ENCODE measurements around the gene LRRN2. TPM values are rescaled to one million over a fixed set of nuclear protein-coding genes. Genes with fewer than 3 reads are reported as not detected.

The LRRN2 gene
- total RNA-seq, 3 donors from 2014 or later, result 4.3 to 33.3 (median 26.4) TPM

DNA sequence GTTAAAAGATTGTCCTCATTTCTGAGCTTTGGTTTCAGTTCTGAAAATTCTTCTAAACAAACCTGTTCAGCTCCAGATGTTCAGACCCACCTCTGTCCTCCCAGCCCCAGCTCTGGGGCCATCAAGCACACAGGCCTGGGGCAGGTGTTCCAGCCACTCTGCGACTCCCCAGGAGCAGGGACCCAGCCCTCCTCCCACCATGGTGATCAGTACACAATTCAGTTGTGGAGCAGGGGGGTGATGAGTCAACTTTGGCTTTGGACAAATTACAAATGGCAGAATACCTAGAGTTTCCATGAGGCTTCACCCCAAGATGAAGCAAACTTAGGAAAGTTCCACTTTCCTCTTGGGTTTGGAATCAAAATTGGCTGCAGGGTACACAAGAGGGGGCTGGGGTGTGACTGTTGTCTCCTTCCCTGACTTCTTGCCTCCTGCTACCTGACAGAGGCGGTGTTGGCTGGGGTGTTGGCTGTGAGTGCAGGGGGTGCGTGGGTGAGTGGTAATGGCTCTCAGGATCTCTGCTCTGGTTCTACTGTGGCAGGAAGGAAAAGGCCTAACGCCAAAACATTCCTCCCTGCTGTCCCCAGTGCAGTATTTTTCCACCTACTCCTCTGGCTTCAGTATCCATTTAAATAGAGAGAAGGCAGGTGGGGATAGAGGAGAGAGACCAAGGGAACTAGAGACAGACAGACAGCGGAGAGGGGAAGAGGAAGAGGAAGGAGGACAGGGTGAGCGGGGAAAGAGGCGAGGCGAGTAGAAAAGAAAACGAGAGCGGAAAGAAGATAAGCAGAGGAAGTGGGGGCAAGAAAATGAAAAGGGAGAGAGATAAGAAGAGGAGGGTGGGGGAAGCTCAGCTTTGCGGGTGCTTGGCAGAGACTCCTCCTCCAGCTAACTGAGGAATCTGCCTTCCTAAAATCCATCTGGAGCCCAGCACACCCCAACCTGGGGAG, 20.6 kb upstream of the LRRN2 start:
- intact Hi-C loops (cut with DNase I, micrococcal nuclease), result no loop called here
- DNase-seq (no peak), ATAC-seq (no peak)
- Histone ChIP-seq H3K4me1 (ENCODE audit: low read depth) (peaks cover 6% of the 10 kb centered on the region), H3K9me3 (no peaks in the 10 kb centered on the region), H3K4me3 (no peak overlapping the region), H3K36me3 (ENCODE audit: low read depth) (no peaks in the 10 kb centered on the region)
- TF ChIP-seq, protein P1, sequence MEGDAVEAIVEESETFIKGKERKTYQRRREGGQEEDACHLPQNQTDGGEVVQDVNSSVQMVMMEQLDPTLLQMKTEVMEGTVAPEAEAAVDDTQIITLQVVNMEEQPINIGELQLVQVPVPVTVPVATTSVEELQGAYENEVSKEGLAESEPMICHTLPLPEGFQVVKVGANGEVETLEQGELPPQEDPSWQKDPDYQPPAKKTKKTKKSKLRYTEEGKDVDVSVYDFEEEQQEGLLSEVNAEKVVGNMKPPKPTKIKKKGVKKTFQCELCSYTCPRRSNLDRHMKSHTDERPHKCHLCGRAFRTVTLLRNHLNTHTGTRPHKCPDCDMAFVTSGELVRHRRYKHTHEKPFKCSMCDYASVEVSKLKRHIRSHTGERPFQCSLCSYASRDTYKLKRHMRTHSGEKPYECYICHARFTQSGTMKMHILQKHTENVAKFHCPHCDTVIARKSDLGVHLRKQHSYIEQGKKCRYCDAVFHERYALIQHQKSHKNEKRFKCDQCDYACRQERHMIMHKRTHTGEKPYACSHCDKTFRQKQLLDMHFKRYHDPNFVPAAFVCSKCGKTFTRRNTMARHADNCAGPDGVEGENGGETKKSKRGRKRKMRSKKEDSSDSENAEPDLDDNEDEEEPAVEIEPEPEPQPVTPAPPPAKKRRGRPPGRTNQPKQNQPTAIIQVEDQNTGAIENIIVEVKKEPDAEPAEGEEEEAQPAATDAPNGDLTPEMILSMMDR (IDR thresholded peaks at IDR 0.05), result no peak

DNA sequence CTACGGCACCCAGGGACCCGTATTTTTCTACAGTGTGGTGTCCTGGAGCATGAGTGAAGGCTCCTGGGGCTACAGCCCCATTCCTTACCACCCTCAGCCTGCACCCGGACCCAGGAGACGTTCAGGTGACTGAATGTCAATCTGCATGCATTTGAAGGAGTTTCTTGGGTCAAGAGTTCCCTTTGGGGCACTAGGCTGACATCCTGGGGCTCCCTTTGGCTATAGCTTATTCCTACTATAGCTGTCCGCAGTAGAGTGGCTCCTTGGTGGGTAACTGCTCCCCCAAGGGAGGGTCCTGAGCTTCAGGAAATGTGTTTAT, 19.9 kb upstream of the LRRN2 start:
- TF ChIP-seq, protein P1 (IDR thresholded peaks at IDR 0.05), result no peak
- DNase-seq, result no peak
- ATAC-seq, result no peak
- Histone ChIP-seq H3K4me3 (no peak overlapping the region), H3K36me3 (ENCODE audit: low read depth) (no peaks in the 10 kb centered on the region), H3K4me1 (ENCODE audit: low read depth) (peaks cover 6% of the 10 kb centered on the region), H3K9me3 (no peaks in the 10 kb centered on the region)
- intact Hi-C loops (cut with DNase I, micrococcal nuclease), result no loop called here

DNA sequence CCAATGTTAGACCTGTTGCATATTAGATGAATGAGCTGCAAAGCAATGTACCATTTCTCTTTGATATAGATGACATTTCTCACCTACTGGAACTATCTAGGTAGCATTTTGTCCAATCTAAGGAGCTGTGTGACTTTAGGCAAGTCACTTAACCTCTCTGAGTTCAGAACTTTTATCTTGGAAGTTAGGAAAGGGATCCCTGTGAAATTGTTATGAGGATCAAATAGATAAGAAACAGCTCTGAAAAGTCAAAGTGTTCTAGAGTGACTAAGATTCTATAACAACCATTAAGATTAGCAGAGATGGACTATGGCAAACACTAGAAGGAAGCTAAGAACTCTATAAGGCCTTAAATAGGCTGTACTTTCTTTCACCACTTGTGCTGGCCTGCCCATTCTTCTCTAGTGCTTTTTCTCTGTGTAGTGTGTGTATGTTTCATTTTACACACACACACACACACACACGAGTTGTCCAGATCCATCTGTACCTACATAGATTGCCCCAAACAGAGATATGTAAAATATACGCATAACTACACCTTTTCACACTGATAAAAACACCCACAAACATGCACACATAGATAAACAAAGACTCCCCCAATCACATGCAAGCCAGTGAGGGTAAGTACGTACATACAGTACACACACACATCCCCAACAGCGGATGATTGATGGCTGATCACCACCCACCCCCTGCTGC, 19.4 kb upstream of the LRRN2 start:
- TF ChIP-seq, protein P1 (IDR thresholded peaks at IDR 0.05), result no peak
- Histone ChIP-seq H3K4me3 (no peak overlapping the region), H3K4me1 (ENCODE audit: low read depth) (peaks cover 6% of the 10 kb centered on the region), H3K36me3 (ENCODE audit: low read depth) (no peaks in the 10 kb centered on the region), H3K9me3 (no peaks in the 10 kb centered on the region)
- intact Hi-C loops (cut with DNase I, micrococcal nuclease), result no loop called here
- ATAC-seq, result no peak
- no peak for DNase-seq

DNA sequence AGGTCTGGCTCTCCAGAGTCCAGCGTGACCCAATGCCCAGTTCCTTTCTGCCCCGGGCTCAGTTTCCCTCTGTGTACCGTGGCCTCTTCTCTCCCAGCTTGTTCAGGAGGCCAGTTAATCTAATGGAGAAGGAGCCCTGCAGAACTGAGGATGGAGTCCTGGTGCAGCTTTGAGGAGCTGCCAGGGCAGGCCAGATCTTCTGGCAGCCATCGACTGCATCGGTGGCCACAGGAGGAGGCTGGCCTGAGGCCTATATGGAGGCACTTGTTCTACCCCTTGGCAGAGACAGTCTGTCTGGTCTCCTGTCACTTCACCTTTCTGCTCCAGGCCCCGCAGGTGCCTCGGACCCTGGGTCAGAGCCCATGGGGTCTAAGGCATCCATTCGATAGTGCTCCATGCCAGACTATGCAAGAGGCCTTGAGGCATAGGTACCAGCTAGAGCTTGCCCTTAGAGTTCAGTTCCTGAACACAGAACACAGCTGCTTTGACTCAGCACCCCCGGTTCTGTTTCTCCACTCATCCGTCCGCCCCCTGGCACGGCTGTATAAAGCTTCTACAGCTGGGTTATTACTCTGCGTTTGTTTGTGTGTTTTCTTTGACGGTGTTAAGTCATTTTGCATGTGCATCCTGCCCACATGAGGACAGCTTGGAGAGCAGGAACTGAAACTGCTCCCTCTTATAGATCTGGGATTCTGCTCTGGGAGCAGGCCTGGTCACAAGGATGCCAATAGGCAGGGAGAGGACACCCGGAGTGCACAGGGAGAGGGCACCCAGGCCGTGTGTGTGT, 18.5 kb upstream of the LRRN2 start:
- Histone ChIP-seq H3K4me3 (no peak overlapping the region), H3K9me3 (no peaks in the 10 kb centered on the region), H3K4me1 (ENCODE audit: low read depth) (peaks cover 6% of the 10 kb centered on the region), H3K36me3 (ENCODE audit: low read depth) (no peaks in the 10 kb centered on the region)
- ATAC-seq, result peak; percentile 12
- intact Hi-C loops (cut with DNase I, micrococcal nuclease), result no loop called here
- DNase-seq, result no peak
- TF ChIP-seq, protein P1 (IDR thresholded peaks at IDR 0.05), result no peak

DNA sequence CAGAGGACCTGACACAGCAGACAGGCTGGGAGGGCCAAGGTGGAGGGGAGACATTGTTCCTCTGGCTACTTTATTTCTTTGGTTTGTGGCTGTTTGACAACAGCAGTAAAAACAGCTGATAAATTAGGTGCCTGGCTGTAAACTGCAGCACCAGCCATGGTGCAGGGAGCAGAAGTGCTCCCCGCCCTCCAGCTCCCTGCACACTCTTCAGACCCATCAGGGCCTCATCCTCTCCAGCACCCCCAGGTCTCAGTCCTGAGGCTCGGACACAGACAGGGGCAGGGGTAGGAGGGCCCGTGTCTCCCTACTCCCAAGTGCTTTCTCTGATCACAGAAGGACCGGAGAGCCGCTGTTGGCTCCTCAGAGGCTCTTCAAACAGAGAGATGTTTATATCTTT, 17.7 kb upstream of the LRRN2 start:
- TF ChIP-seq, protein P1 (IDR thresholded peaks at IDR 0.05), result no peak
- ATAC-seq, result peak; percentile 30
- intact Hi-C loops (cut with DNase I, micrococcal nuclease), result no loop called here
- no peak for DNase-seq
- H3K9me3 ChIP-seq, result no peaks in the 10 kb centered on the region
- H3K4me1 ChIP-seq (ENCODE audit: low read depth), result peaks cover 6% of the 10 kb centered on the region
- H3K4me3 ChIP-seq, result no peak overlapping the region
- no peaks in the 10 kb centered on the region for H3K36me3 ChIP-seq (ENCODE audit: low read depth)

All from mucosa of descending colon (tissue), 3 donors.